GM23338 (cell line): ENCODE data around the gene ICOS.

Experiments
- CREB1 ChIP-seq: fragments of 250-450 bp; sonication (Bioruptor Pico); IDR thresholded peaks from 2 replicates; pipeline ENCODE4 v1.5.0; 2020; ENCODE audit warnings: low read depth, mild to moderate bottlenecking, moderate library complexity
- CTCF ChIP-seq, 2 experiments: fragments of 200-600 bp in 1 of 2; sonication (generic) in 1 of 2; conservative IDR thresholded peaks; 2 replicates each; pipeline versions ENCODE4 v1.5.1 to v1.6.1; 2016 to 2017; ENCODE audit warnings: antibody characterized with exemption in 2 of 2, low read depth in 2 of 2, mild to moderate bottlenecking in 2 of 2, moderate library complexity in 1 of 2
- EZH2 ChIP-seq: fragments of 200-600 bp; sonication (generic); IDR thresholded peaks from one replicate; pipeline ENCODE4 v1.8.0; 2017; ENCODE audit warnings: antibody characterized with exemption, mild to moderate bottlenecking, low read depth; ENCODE audit not compliant: unreplicated experiment
- EZH2phosphoT487 ChIP-seq: fragments of 200-600 bp; sonication (generic); IDR thresholded peaks from one replicate; pipeline ENCODE4 v1.8.1; 2018; ENCODE audit warnings: antibody characterized with exemption; ENCODE audit not compliant: unreplicated experiment
- POLR2AphosphoS5 ChIP-seq: IDR thresholded peaks from 2 replicates; pipeline ENCODE4 v1.6.1; 2016; ENCODE audit warnings: antibody characterized with exemption, low read depth
- STAT1 ChIP-seq: IDR thresholded peaks from one replicate; pipeline ENCODE4 v1.6.1; 2016; ENCODE audit warnings: antibody characterized with exemption; ENCODE audit not compliant: unreplicated experiment
- TF ChIP-seq, protein P1 (sequence below): IDR thresholded peaks from one replicate; pipeline ENCODE4 v1.6.1; 2018; ENCODE audit warnings: antibody characterized with exemption; ENCODE audit not compliant: unreplicated experiment

- TF ChIP-seq CTCF (conservative IDR thresholded peaks at IDR 0.05; ENCODE audit: low read depth in 2 of 2) (no peak), EZH2 (no peak), EZH2phosphoT487 (no peak), POLR2AphosphoS5 (no peak), CREB1 (CRISPR knock-in tag) (no peak), STAT1 (no peak)
- TF ChIP-seq, protein P1, sequence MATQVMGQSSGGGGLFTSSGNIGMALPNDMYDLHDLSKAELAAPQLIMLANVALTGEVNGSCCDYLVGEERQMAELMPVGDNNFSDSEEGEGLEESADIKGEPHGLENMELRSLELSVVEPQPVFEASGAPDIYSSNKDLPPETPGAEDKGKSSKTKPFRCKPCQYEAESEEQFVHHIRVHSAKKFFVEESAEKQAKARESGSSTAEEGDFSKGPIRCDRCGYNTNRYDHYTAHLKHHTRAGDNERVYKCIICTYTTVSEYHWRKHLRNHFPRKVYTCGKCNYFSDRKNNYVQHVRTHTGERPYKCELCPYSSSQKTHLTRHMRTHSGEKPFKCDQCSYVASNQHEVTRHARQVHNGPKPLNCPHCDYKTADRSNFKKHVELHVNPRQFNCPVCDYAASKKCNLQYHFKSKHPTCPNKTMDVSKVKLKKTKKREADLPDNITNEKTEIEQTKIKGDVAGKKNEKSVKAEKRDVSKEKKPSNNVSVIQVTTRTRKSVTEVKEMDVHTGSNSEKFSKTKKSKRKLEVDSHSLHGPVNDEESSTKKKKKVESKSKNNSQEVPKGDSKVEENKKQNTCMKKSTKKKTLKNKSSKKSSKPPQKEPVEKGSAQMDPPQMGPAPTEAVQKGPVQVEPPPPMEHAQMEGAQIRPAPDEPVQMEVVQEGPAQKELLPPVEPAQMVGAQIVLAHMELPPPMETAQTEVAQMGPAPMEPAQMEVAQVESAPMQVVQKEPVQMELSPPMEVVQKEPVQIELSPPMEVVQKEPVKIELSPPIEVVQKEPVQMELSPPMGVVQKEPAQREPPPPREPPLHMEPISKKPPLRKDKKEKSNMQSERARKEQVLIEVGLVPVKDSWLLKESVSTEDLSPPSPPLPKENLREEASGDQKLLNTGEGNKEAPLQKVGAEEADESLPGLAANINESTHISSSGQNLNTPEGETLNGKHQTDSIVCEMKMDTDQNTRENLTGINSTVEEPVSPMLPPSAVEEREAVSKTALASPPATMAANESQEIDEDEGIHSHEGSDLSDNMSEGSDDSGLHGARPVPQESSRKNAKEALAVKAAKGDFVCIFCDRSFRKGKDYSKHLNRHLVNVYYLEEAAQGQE, result no peak
These were observed 39.0 kb upstream of the ICOS start for GRCh38 chr2:203897544-203897943.
